Pancreas (tissue), 10 donors: Measurements from ENCODE around the gene GATA6. TPM values are rescaled to one million over a fixed set of nuclear protein-coding genes. Genes with fewer than 3 reads are reported as not detected.
A peak's percentile ranks its signal among the peaks of the same experiment; 100 is the strongest.

Source experiments
- ATAC-seq, 4 donors: fragments of 200-7000 bp; cut with Tn5 transposase; one replicate each; pipeline versions ENCODE4 v1.8.0 to v1.9.1; 2020; ENCODE audit warnings: mild to moderate bottlenecking in 4 of 4, moderate library complexity in 4 of 4
- DNase-seq, 6 donors: peaks; one replicate each; pipeline ENCODE4 v3.0.0-alpha.2; 2020
- FAIRE-seq: peaks from 2 replicates; lab custom pipeline; 2012; peaks lifted over from hg19 to GRCh38; lab: Jason Lieb, UNC
- H3K27ac ChIP-seq, 4 donors: fragments of 200-600 bp; sonication (generic); 1 replicate in 3 of 4; 2 replicates in 1 of 4; pipeline versions ENCODE4 v1.5.0 to v1.8.0; 2020
- H3K27me3 ChIP-seq, 4 donors: fragments of 200-600 bp; one replicate each; pipeline ENCODE4 v1.8.0; 2021
- H3K36me3 ChIP-seq, 3 donors: fragments of 200-600 bp; sonication (generic) in 1 of 3; one replicate each; pipeline versions ENCODE4 v1.5.0 to v1.8.0; 2020 to 2021
- H3K4me1 ChIP-seq, 3 donors: fragments of 200-600 bp; one replicate each; pipeline ENCODE4 v1.8.0; 2021
- H3K4me3 ChIP-seq, 4 donors: fragments of 200-600 bp; sonication (generic) in 2 of 4; one replicate each; pipeline versions ENCODE4 v1.5.0 to v1.8.0; 2020 to 2021
- H3K9me3 ChIP-seq, 4 donors: fragments of 200-600 bp; one replicate each; pipeline ENCODE4 v1.8.0; 2021
- WGBS, 2 donors: extraction: QIAGEN DNeasy Blood & Tissue Kit; methylation state at CpG; one replicate each; pipeline ENCODE4 v1.1.7; 2013; 5-methylcytosine and 5-hydroxymethylcytosine counted together
- intact Hi-C, 3 donors: fragments of 100-400 bp; cut with DNase I; formaldehyde crosslinking; loops; one replicate each; pipeline versions ENCODE4 v1.11.1 to v1.14.2; 2022
- polyA plus RNA-seq, 2 donors: library from polyadenylated mRNA; stranded (reverse); fragments of 200-250 nt; gene quantifications; one replicate each; pipeline ENCODE4 v1.2.3, GENCODE V29; 2013
- total RNA-seq, 6 donors: library from RNA; stranded (reverse); fragmentation: NEBNext Ultra II Directional in 4 of 6; extraction: Animal tissue kit (Norgen Biotek cat#: 25700) in 4 of 6; gene quantifications; one replicate each; pipeline versions ENCODE4 v1.2.1 to v1.2.4, GENCODE V29; 2021 to 2023
- TF ChIP-seq, protein P1 (sequence below), 4 donors: fragments of 200-600 bp; sonication (generic) in 3 of 4; IDR thresholded peaks; one replicate each; pipeline versions ENCODE4 v1.5.0 to v1.8.0; 2021; ENCODE audit warnings: antibody characterized with exemption in 4 of 4
- donor health status: healthy with polysubstance abuse.
- donor health status: DM: no; HTN: no; CAD: no; lungs with moderate emphysema.
- donor health status: DM: no; HTN: no; CAD: no.
- donor health status: control.
- donor health status: control.
- donor health status: Bipolar disorder and iron deficiency.
- donor health status: DM: yes; HTN: yes; CAD: no.
- donor health status: DM: no; HTN: no; CAD: no.
- donor health status: DM: no; HTN: no; CAD: no.
- donor health status: DM: yes; HTN: yes; CAD: no.

GATA6 gene
- total and polyA plus RNA-seq, 8 donors = 15.4 to 36.4 (median 21.8) TPM

DNA sequence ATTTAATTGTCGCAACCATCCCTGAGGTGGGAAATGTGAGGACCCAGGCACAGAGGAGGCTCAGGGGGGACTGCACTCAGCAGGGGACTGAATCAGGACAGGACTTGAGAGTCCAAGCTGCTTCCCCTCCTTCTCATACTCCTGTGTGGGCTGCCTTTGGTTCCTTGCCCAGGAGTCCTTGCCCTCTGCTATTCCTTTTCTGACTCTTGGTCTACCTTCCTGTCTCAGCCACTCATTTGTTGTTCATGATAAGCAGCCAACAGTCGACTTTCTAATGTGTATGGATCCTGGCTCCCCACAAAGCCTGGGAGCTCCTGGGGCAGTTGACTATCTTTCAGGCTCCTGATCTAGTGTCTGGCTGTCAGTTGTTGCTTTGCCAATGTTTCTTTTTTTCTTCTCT is 28.3 kb downstream of the GATA6 start:
- no peaks in the 10 kb centered on the region for H3K9me3 ChIP-seq
- intact Hi-C loops = no loop called here
- TF ChIP-seq, protein P1, sequence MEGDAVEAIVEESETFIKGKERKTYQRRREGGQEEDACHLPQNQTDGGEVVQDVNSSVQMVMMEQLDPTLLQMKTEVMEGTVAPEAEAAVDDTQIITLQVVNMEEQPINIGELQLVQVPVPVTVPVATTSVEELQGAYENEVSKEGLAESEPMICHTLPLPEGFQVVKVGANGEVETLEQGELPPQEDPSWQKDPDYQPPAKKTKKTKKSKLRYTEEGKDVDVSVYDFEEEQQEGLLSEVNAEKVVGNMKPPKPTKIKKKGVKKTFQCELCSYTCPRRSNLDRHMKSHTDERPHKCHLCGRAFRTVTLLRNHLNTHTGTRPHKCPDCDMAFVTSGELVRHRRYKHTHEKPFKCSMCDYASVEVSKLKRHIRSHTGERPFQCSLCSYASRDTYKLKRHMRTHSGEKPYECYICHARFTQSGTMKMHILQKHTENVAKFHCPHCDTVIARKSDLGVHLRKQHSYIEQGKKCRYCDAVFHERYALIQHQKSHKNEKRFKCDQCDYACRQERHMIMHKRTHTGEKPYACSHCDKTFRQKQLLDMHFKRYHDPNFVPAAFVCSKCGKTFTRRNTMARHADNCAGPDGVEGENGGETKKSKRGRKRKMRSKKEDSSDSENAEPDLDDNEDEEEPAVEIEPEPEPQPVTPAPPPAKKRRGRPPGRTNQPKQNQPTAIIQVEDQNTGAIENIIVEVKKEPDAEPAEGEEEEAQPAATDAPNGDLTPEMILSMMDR (IDR thresholded peaks at IDR 0.05) = no peak
- ATAC-seq (no peak), DNase-seq (no peak), FAIRE-seq (no peak)
- no peak overlapping the region for H3K4me3 ChIP-seq
- H3K4me1 ChIP-seq = peaks cover 6 to 23% (median 23%) of the 10 kb centered on the region in 3 donors
- no peak overlapping the region for H3K27ac ChIP-seq
- WGBS, 2 donors = 52 to 53% methylated on average over 2 of the region's 2 CpGs
- H3K36me3 ChIP-seq = peaks cover 0 to 25% (median 17%) of the 10 kb centered on the region in 3 donors
- no peaks in the 10 kb centered on the region for H3K27me3 ChIP-seq

DNA sequence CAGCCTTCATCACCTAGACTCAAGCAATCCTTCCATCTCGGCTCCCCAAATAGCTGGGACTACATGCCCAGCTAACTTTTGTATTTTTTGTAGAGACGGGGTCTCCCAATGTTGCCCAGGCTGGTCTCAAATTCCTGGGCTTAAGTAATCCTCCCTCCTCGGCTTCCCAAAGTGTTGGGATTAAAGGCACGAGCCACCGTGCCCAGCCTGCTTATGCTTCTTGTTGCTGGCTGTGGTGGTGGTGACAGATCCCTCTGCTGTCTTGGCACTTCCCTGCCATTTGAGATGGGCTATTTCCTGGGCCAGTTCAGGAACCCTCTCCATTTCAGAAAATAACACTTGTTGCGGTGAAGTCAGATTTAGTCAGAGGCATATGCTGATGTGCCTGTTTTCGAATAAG is 28.8 kb downstream of the GATA6 start:
- no peak overlapping the region for H3K27ac ChIP-seq
- H3K9me3 ChIP-seq = no peaks in the 10 kb centered on the region
- H3K36me3 ChIP-seq = peaks cover 0 to 26% (median 17%) of the 10 kb centered on the region in 3 donors
- no peak overlapping the region for H3K4me3 ChIP-seq
- TF ChIP-seq, protein P1 (IDR thresholded peaks at IDR 0.05) = no peak
- no peak for ATAC-seq
- intact Hi-C loops = no loop called here
- H3K27me3 ChIP-seq = no peaks in the 10 kb centered on the region
- FAIRE-seq = no peak
- H3K4me1 ChIP-seq = peaks cover 6 to 23% (median 18%) of the 10 kb centered on the region in 3 donors
- WGBS, 2 donors = 77 to 80% methylated on average over 7 of the region's 7 CpGs
- no peak for DNase-seq

DNA sequence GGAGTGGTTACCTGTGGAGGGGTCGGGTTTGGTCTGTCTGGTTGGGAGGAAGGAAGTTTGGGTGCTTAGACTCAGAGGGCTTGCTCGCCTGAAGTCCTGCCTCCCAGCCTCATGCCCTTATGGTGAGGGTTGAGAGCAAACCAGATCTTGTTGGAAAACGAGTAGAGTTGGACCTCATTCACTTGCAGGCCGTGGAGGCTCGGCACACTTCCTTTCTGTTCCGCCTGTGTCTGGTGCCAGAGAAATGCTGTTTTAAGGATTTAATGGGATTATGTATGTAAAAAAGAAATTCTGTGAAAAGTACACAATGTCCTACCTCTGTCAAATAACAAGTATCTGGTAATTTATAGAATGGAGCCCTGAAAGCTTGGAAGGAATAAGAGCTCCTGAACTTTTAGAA is 29.6 kb downstream of the GATA6 start:
- FAIRE-seq (no peak), DNase-seq (no peak), ATAC-seq (no peak)
- intact Hi-C loops = no loop called here
- Histone ChIP-seq H3K27me3 (no peaks in the 10 kb centered on the region), H3K27ac (no peak overlapping the region), H3K4me3 (no peak overlapping the region), H3K36me3 (peaks cover 0 to 26% (median 17%) of the 10 kb centered on the region in 3 donors), H3K9me3 (no peaks in the 10 kb centered on the region), H3K4me1 (peaks cover 6 to 14% (median 10%) of the 10 kb centered on the region in 3 donors)
- 68 to 71% methylated on average over 6 of the region's 6 CpGs for WGBS, 2 donors
- TF ChIP-seq, protein P1 (IDR thresholded peaks at IDR 0.05) = no peak

DNA sequence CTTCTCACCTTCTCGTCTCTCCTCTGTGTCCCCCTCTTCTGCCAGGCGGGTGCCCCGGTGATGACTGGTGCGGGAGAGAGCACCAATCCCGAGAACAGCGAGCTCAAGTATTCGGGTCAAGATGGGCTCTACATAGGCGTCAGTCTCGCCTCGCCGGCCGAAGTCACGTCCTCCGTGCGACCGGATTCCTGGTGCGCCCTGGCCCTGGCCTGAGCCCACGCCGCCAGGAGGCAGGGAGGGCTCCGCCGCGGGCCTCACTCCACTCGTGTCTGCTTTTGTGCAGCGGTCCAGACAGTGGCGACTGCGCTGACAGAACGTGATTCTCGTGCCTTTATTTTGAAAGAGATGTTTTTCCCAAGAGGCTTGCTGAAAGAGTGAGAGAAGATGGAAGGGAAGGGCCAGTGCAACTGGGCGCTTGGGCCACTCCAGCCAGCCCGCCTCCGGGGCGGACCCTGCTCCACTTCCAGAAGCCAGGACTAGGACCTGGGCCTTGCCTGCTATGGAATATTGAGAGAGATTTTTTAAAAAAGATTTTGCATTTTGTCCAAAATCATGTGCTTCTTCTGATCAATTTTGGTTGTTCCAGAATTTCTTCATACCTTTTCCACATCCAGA is 31.3 kb downstream of the GATA6 start:
- Histone ChIP-seq H3K27me3 (no peaks in the 10 kb centered on the region), H3K9me3 (no peaks in the 10 kb centered on the region), H3K27ac (no peak overlapping the region), H3K4me1 (peaks cover 6 to 9% (median 7%) of the 10 kb centered on the region in 3 donors), H3K4me3 (no peak overlapping the region), H3K36me3 (peaks cover 0 to 26% (median 17%) of the 10 kb centered on the region in 3 donors)
- WGBS, 2 donors = 86 to 91% methylated on average over 32 of the region's 32 CpGs
- intact Hi-C loops = no loop called here
- FAIRE-seq (no peak), DNase-seq (no peak), ATAC-seq (peak in 2 of 4 donors; percentile 4 to 17)
- TF ChIP-seq, protein P1 (IDR thresholded peaks at IDR 0.05) = no peak

DNA sequence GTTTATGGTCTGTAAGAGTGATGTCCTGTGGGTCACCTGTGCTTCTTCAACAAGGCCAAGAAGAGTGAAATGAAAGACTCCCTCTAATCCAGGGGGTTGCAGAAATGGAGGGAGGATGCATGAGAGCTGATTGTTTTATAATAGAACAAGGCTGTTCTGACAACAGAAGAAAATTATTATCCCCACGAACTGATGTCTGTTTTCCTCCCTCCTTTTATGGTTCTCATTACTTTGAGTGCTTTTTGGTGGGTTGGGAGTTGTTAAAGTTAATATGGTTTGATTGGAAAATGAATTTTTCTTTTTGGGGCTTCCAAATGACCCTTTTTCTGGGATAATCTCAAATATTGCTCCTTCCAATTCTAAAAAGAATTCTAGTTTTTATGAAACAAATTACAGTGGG is 33.6 kb downstream of the GATA6 start:
- no peak overlapping the region for H3K4me3 ChIP-seq
- DNase-seq = no peak
- no peaks in the 10 kb centered on the region for H3K27me3 ChIP-seq
- H3K36me3 ChIP-seq = peaks cover 0 to 26% (median 11%) of the 10 kb centered on the region in 3 donors
- H3K9me3 ChIP-seq = no peaks in the 10 kb centered on the region
- intact Hi-C loops = no loop called here
- H3K4me1 ChIP-seq = peaks cover 0 to 7% (median 2%) of the 10 kb centered on the region in 3 donors
- H3K27ac ChIP-seq = no peak overlapping the region
- FAIRE-seq = no peak
- TF ChIP-seq, protein P1 (IDR thresholded peaks at IDR 0.05) = no peak
- no peak for ATAC-seq
- WGBS, 2 donors = 48 to 73% methylated on average over 1 of the region's 1 CpG
